Vagina (tissue), 2 donors: Measurements from ENCODE around the gene TRIM44.

Experiments used
- CTCF ChIP-seq, 3 experiments: fragments of 450-650 bp in 2 of 3; fragments of 200-600 bp in 1 of 3; sonication (generic) in 1 of 3; IDR thresholded peaks; one replicate each; pipeline ENCODE4 v1.5.1; 2017 to 2019; ENCODE audit warnings: antibody characterized with exemption in 3 of 3, mild to moderate bottlenecking in 2 of 3, moderate library complexity in 2 of 3
- POLR2A ChIP-seq, 2 donors: fragments of 450-650 bp; IDR thresholded peaks; one replicate each; pipeline ENCODE4 v1.6.1; 2017; ENCODE audit warnings: antibody characterized with exemption in 2 of 2, mild to moderate bottlenecking in 2 of 2, moderate library complexity in 2 of 2
- POLR2AphosphoS5 ChIP-seq, 2 donors: sonication (generic); formaldehyde crosslinking; IDR thresholded peaks; one replicate each; pipeline ENCODE4 v1.9.0; 2017; ENCODE audit warnings: antibody characterized with exemption in 2 of 2, mild to moderate bottlenecking in 2 of 2, low read depth in 1 of 2; ENCODE audit not compliant: insufficient read depth in 1 of 2

- TF ChIP-seq CTCF (IDR thresholded peaks at IDR 0.05) (no peak), POLR2A (IDR thresholded peaks at IDR 0.05) (no peak), POLR2AphosphoS5 (IDR thresholded peaks at IDR 0.05; ENCODE audit: insufficient read depth in 1 of 2, low read depth in 1 of 2) (no peak)
Observed at GRCh38 chr11:35667257-35667656, 4.7 kb downstream of the TRIM44 start.
